ENCODE measurements around the gene MELK. TPM values are rescaled to one million over a fixed set of nuclear protein-coding genes. Genes with fewer than 3 reads are reported as not detected.

Gene MELK
- total RNA-seq, 1 experiment from 2014 or later: 33.3 TPM

GRCh38 chr9:36716496-36716895 lies 143.8 kb downstream of the MELK start:
- POLR2A ChIA-PET: no interaction called here
- no peaks in the 10 kb centered on the region for H3K4me1 Mint-ChIP-seq (ENCODE audit: insufficient read depth, unreplicated experiment)
- no peak for DNase-seq (ENCODE audit: unreplicated experiment)
- no peak overlapping the region for H3K4me3 Mint-ChIP-seq (ENCODE audit: unreplicated experiment)
- intact Hi-C loops (cut with micrococcal nuclease): no loop called here
- peaks cover 76% of the 10 kb centered on the region for H3K27me3 Mint-ChIP-seq (ENCODE audit: insufficient read depth, unreplicated experiment)
- no peaks in the 10 kb centered on the region for H3K36me3 Mint-ChIP-seq (ENCODE audit: insufficient read depth, unreplicated experiment)
- TF ChIP-seq CTCF (IDR thresholded peaks at IDR 0.05; ENCODE audit: unreplicated experiment): no peak
- no peaks in the 10 kb centered on the region for H3K9me3 Mint-ChIP-seq (ENCODE audit: unreplicated experiment)
- no peak overlapping the region for H3K27ac Mint-ChIP-seq (ENCODE audit: low read depth, unreplicated experiment)
- no TSS peak for BruUV-seq (replicated peaks)
- CTCF ChIA-PET: no interaction called here

GRCh38 chr9:36717276-36717675 lies 144.6 kb downstream of the MELK start:
- TF ChIP-seq CTCF (IDR thresholded peaks at IDR 0.05; ENCODE audit: unreplicated experiment): no peak
- ChIA-PET POLR2A (no interaction called here), CTCF (interaction anchor here (0.6 kb wide), 1 partner anchor 14 kb away, joined by 3 read pairs; no protein-coding TSS in a partner anchor)
- Mint-ChIP-seq H3K27me3 (ENCODE audit: insufficient read depth, unreplicated experiment) (peaks cover 68% of the 10 kb centered on the region), H3K27ac (ENCODE audit: low read depth, unreplicated experiment) (no peak overlapping the region), H3K9me3 (ENCODE audit: unreplicated experiment) (no peaks in the 10 kb centered on the region), H3K36me3 (ENCODE audit: insufficient read depth, unreplicated experiment) (no peaks in the 10 kb centered on the region), H3K4me1 (ENCODE audit: insufficient read depth, unreplicated experiment) (no peaks in the 10 kb centered on the region), H3K4me3 (ENCODE audit: unreplicated experiment) (no peak overlapping the region)
- intact Hi-C loops (cut with micrococcal nuclease): no loop called here
- no TSS peak for BruUV-seq (replicated peaks)
- no peak for DNase-seq (ENCODE audit: unreplicated experiment)

- intact Hi-C loops (cut with micrococcal nuclease): no loop called here
- ChIA-PET POLR2A (no interaction called here), CTCF (no interaction called here)
- DNase-seq (ENCODE audit: unreplicated experiment): no peak
- H3K4me3 Mint-ChIP-seq (ENCODE audit: unreplicated experiment): no peak overlapping the region
- TF ChIP-seq CTCF (IDR thresholded peaks at IDR 0.05; ENCODE audit: unreplicated experiment): no peak
- no peaks in the 10 kb centered on the region for H3K36me3 Mint-ChIP-seq (ENCODE audit: insufficient read depth, unreplicated experiment)
- no peaks in the 10 kb centered on the region for H3K9me3 Mint-ChIP-seq (ENCODE audit: unreplicated experiment)
- no peak overlapping the region for H3K27ac Mint-ChIP-seq (ENCODE audit: low read depth, unreplicated experiment)
- H3K4me1 Mint-ChIP-seq (ENCODE audit: insufficient read depth, unreplicated experiment): no peaks in the 10 kb centered on the region
- no TSS peak for BruUV-seq (replicated peaks)
- peaks cover 70% of the 10 kb centered on the region for H3K27me3 Mint-ChIP-seq (ENCODE audit: insufficient read depth, unreplicated experiment)
These were observed 145.9 kb downstream of the MELK start for GRCh38 chr9:36718612-36719011.

- CTCF ChIA-PET: no interaction called here
- no peak overlapping the region for H3K27ac Mint-ChIP-seq (ENCODE audit: low read depth, unreplicated experiment)
- H3K27me3 Mint-ChIP-seq (ENCODE audit: insufficient read depth, unreplicated experiment): peaks cover 58% of the 10 kb centered on the region
- no TSS peak for BruUV-seq (replicated peaks)
- H3K36me3 Mint-ChIP-seq (ENCODE audit: insufficient read depth, unreplicated experiment): no peaks in the 10 kb centered on the region
- H3K4me1 Mint-ChIP-seq (ENCODE audit: insufficient read depth, unreplicated experiment): no peaks in the 10 kb centered on the region
- no peak for DNase-seq (ENCODE audit: unreplicated experiment)
- TF ChIP-seq CTCF (IDR thresholded peaks at IDR 0.05; ENCODE audit: unreplicated experiment): no peak
- POLR2A ChIA-PET: interaction anchor here (0.6 kb wide), 1 partner anchor 377 kb away, joined by 3 read pairs; no protein-coding TSS in a partner anchor
- intact Hi-C loops (cut with micrococcal nuclease): no loop called here
- H3K4me3 Mint-ChIP-seq (ENCODE audit: unreplicated experiment): no peak overlapping the region
- H3K9me3 Mint-ChIP-seq (ENCODE audit: unreplicated experiment): no peaks in the 10 kb centered on the region
These were observed 147.3 kb downstream of the MELK start for GRCh38 chr9:36720043-36720442.

All from MCF 10A (cell line).